Measurements from ENCODE around the gene SGSM2. TPM values are rescaled to one million over a fixed set of nuclear protein-coding genes. Genes with fewer than 3 reads are reported as not detected.

The SGSM2 gene
- total and polyA plus RNA-seq, 2 experiments from 2014 or later: 13.7 to 52.4 TPM

GRCh38 chr17:2416010-2416734 is 78.9 kb downstream of the SGSM2 start:
- DNase-seq (ENCODE audit: low spot score) (peak; percentile 92), ATAC-seq (peak; percentile 81)
- peaks cover 22% of the 10 kb centered on the region for H3K36me3 ChIP-seq (ENCODE audit: insufficient read depth)
- peaks cover 19% of the 10 kb centered on the region for H4K20me1 ChIP-seq (replicated peaks; ENCODE audit: insufficient read depth)
- peaks cover 2% of the 10 kb centered on the region; the same call in 2 of the 3 replicates for H3K4me1 Mint-ChIP-seq
- H3K4me1 ChIP-seq (ENCODE audit: insufficient read depth): no peaks in the 10 kb centered on the region
- no peak overlapping the region; the same call in 2 of the 3 replicates for H3K4me3 Mint-ChIP-seq
- no peaks in the 10 kb centered on the region for H3K9me3 Mint-ChIP-seq
- no peak overlapping the region for H3K27ac Mint-ChIP-seq
- no peaks in the 10 kb centered on the region; the same call in 1 of the 2 replicates for H3K79me2 ChIP-seq (replicated peaks; ENCODE audit: insufficient read depth)
- TF ChIP-seq CTCF (conservative IDR thresholded peaks at IDR 0.05; ENCODE audit: low read depth in 2 of 2): peak; percentile 95 to 98
- TF ChIP-seq JUNB (IDR thresholded peaks at IDR 0.05; ENCODE audit: unreplicated experiment): no peak
- H3K27ac ChIP-seq (ENCODE audit: low read depth): peak overlapping the region; percentile 50
- H3K27me3 ChIP-seq (ENCODE audit: insufficient read depth): no peaks in the 10 kb centered on the region
- H3K27me3 Mint-ChIP-seq (ENCODE audit: insufficient read depth, low read depth, poor library complexity): peaks cover 10% of the 10 kb centered on the region
- no peak overlapping the region for H3K4me3 ChIP-seq
- H3F3A ChIP-seq (replicated peaks; ENCODE audit: low read depth): peaks cover 20% of the 10 kb centered on the region
- no peak overlapping the region for H2AFZ ChIP-seq
- H3K9me2 ChIP-seq (ENCODE audit: insufficient read depth): no peaks in the 10 kb centered on the region
- H3K4me2 ChIP-seq: no peak overlapping the region
- H3K36me3 Mint-ChIP-seq (ENCODE audit: low read depth): peaks cover 47% of the 10 kb centered on the region

- Mint-ChIP-seq H3K27me3 (ENCODE audit: insufficient read depth, low read depth, poor library complexity) (peaks cover 10% of the 10 kb centered on the region), H3K36me3 (ENCODE audit: low read depth) (peaks cover 50% of the 10 kb centered on the region), H3K9me3 (no peaks in the 10 kb centered on the region), H3K4me1 (no peaks in the 10 kb centered on the region; the same call in 2 of the 3 replicates), H3K4me3 (no peak overlapping the region), H3K27ac (peak overlapping the region; percentile 30; the same call in 1 of the 2 replicates)
- H3K79me2 ChIP-seq (replicated peaks; ENCODE audit: insufficient read depth): no peaks in the 10 kb centered on the region; the same call in 1 of the 2 replicates
- H3K4me2 ChIP-seq: no peak overlapping the region
- H3K4me1 ChIP-seq (ENCODE audit: insufficient read depth): no peaks in the 10 kb centered on the region
- H3K27me3 ChIP-seq (ENCODE audit: insufficient read depth): no peaks in the 10 kb centered on the region
- DNase-seq (ENCODE audit: low spot score): no peak
- no peak for ATAC-seq
- TF ChIP-seq CTCF (conservative IDR thresholded peaks at IDR 0.05; ENCODE audit: low read depth in 2 of 2) (no peak), EZH2phosphoT487 (IDR thresholded peaks at IDR 0.05; ENCODE audit: unreplicated experiment) (no peak)
- H3K4me3 ChIP-seq: no peak overlapping the region
- H3K27ac ChIP-seq (ENCODE audit: low read depth): 0 out of 2 replicates have a peak overlapping the region, but pooled peaks have one; percentile 72
- peaks cover 17% of the 10 kb centered on the region for H4K20me1 ChIP-seq (replicated peaks; ENCODE audit: insufficient read depth)
- H3F3A ChIP-seq (replicated peaks; ENCODE audit: low read depth): peaks cover 20% of the 10 kb centered on the region
- peaks cover 20% of the 10 kb centered on the region for H3K36me3 ChIP-seq (ENCODE audit: insufficient read depth)
- no peaks in the 10 kb centered on the region for H3K9me2 ChIP-seq (ENCODE audit: insufficient read depth)
- H2AFZ ChIP-seq: no peak overlapping the region
Measured at GRCh38 chr17:2418572-2418971, 81.3 kb downstream of the SGSM2 start.

- Histone ChIP-seq H3K27me3 (ENCODE audit: insufficient read depth) (no peaks in the 10 kb centered on the region), H3K36me3 (ENCODE audit: insufficient read depth) (peaks cover 18% of the 10 kb centered on the region), H2AFZ (no peak overlapping the region), H3K4me2 (no peak overlapping the region), H3K9me2 (ENCODE audit: insufficient read depth) (no peaks in the 10 kb centered on the region), H3K27ac (ENCODE audit: low read depth) (no peak overlapping the region), H3K79me2 (replicated peaks; ENCODE audit: insufficient read depth) (no peaks in the 10 kb centered on the region; the same call in 1 of the 2 replicates), H3F3A (replicated peaks; ENCODE audit: low read depth) (peaks cover 20% of the 10 kb centered on the region), H4K20me1 (replicated peaks; ENCODE audit: insufficient read depth) (peaks cover 14% of the 10 kb centered on the region; the same call in 1 of the 2 replicates), H3K4me3 (no peak overlapping the region), H3K4me1 (ENCODE audit: insufficient read depth) (no peaks in the 10 kb centered on the region)
- H3K27ac Mint-ChIP-seq: no peak overlapping the region
- DNase-seq (ENCODE audit: low spot score): no peak
- H3K4me3 Mint-ChIP-seq: no peak overlapping the region
- no peak for ATAC-seq
- H3K36me3 Mint-ChIP-seq (ENCODE audit: low read depth): peaks cover 41% of the 10 kb centered on the region
- H3K9me3 Mint-ChIP-seq: no peaks in the 10 kb centered on the region
- H3K27me3 Mint-ChIP-seq (ENCODE audit: insufficient read depth, low read depth, poor library complexity): peaks cover 8% of the 10 kb centered on the region
- H3K4me1 Mint-ChIP-seq: no peaks in the 10 kb centered on the region; the same call in 2 of the 3 replicates
- TF ChIP-seq ETS1 (IDR thresholded peaks at IDR 0.05): no peak
- TF ChIP-seq EZH2 (IDR thresholded peaks at IDR 0.05; ENCODE audit: low read depth, unreplicated experiment): no peak
- no peak for TF ChIP-seq STAT1 (IDR thresholded peaks at IDR 0.05; ENCODE audit: unreplicated experiment)
- TF ChIP-seq CTCF (conservative IDR thresholded peaks at IDR 0.05; ENCODE audit: low read depth in 2 of 2): no peak
- TF ChIP-seq POLR2AphosphoS5 (IDR thresholded peaks at IDR 0.05; ENCODE audit: low read depth): no peak
- TF ChIP-seq JUNB (IDR thresholded peaks at IDR 0.05; ENCODE audit: unreplicated experiment): no peak
- TF ChIP-seq NANOG (IDR thresholded peaks at IDR 0.05; ENCODE audit: borderline replicate concordance): no peak
- TF ChIP-seq ZNF114 (CRISPR knock-in tag; IDR thresholded peaks at IDR 0.05): no peak
- no peak for TF ChIP-seq CREB1 (CRISPR knock-in tag; IDR thresholded peaks at IDR 0.05; ENCODE audit: low read depth)
Measured at GRCh38 chr17:2419486-2419885, 82.2 kb downstream of the SGSM2 start.
